GM12865 (cell line): ENCODE data around the gene CREM.
"Not testable (repeated sequence)": the region's sequence is repeated elsewhere in the genome, so short reads cannot be mapped to it uniquely, and the experiment has no call there.

Experiments
- DNase-seq: peaks from one replicate; pipeline ENCODE4 v3.0.0; 2010; ENCODE audit warnings: low read depth
- H3K4me3 ChIP-seq: 2 replicates; pipeline ENCODE4 v1.5.1; 2011; ENCODE audit warnings: mild to moderate bottlenecking, low read depth, low read length, control low read depth
- TF ChIP-seq, protein P1 (sequence below): IDR thresholded peaks from 2 replicates; pipeline ENCODE4 v1.5.1; 2011; ENCODE audit warnings: low read length, control low read depth, low read depth, inconsistent platforms; ENCODE audit not compliant: insufficient read depth; ENCODE audit errors: missing control alignments

The CREM gene

DNA sequence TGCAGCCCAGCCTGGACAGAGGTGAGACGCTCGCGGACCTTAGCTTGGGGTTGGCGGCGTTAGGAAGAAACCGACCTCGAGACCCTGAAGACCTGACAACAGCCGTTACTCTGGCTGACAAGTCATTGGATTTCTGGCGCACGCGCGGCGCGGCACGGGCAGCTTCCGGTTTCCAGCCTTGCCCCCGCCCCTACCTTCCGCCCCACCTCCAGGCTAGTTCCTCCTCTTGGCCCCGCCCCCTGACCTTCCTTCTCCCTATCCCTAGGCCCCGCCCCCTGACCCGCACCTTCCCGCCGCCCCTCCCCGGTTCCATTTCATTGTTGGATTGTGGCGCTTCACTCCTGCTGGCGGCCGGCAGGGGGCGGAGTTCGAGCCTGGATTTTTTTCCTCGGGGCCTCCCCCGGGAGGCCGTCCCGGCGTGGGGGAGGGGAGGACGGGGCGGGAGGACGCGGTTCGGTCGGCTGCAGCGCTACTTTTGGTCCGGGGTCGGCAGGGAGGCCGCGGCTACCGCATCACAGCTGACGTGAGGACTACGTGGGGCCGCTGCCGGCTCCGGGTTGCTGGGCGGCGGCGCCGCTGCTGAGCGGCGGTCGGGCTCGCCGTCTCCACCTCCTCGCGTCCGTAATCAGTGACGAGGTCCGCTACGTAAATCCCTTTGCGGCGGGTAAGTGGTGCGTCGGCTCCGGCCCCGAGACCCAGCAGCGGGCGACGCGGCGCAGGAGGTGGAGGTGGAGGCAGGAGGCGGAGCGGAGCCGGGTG, at the start of gene CREM:
CREM (plus strand) TSS at position 317 of the 759 bp plus-strand sequence. CDS start 10,990 bp downstream, outside the sequence.
- peak; percentile 99 for DNase-seq
- H3K4me3 ChIP-seq = peak within 1 kb of the TSS; percentile 95
- TF ChIP-seq, protein P1, sequence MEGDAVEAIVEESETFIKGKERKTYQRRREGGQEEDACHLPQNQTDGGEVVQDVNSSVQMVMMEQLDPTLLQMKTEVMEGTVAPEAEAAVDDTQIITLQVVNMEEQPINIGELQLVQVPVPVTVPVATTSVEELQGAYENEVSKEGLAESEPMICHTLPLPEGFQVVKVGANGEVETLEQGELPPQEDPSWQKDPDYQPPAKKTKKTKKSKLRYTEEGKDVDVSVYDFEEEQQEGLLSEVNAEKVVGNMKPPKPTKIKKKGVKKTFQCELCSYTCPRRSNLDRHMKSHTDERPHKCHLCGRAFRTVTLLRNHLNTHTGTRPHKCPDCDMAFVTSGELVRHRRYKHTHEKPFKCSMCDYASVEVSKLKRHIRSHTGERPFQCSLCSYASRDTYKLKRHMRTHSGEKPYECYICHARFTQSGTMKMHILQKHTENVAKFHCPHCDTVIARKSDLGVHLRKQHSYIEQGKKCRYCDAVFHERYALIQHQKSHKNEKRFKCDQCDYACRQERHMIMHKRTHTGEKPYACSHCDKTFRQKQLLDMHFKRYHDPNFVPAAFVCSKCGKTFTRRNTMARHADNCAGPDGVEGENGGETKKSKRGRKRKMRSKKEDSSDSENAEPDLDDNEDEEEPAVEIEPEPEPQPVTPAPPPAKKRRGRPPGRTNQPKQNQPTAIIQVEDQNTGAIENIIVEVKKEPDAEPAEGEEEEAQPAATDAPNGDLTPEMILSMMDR = peak; percentile 71

DNA sequence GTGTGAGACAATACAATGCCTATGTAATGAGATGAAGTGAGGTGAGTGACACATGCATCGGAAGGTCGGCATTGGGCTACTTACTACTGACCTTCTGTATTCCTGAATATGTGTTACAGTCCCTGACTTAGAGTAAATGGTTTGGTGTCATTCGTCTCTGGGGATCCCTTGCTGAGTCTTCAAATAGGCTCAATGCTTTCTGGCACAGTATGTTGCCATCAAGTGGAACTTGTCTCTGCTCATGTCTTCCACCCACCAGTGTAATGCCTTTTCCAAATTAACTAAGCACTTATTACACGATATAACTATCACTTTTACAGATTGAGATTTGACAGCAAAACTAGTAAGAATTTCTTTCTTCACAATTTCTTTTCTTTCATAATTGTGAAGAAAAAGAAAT, 47.4 kb upstream of the CREM start:
- TF ChIP-seq, protein P1 = no peak
- no peak for DNase-seq
- no peak overlapping the region for H3K4me3 ChIP-seq

DNA sequence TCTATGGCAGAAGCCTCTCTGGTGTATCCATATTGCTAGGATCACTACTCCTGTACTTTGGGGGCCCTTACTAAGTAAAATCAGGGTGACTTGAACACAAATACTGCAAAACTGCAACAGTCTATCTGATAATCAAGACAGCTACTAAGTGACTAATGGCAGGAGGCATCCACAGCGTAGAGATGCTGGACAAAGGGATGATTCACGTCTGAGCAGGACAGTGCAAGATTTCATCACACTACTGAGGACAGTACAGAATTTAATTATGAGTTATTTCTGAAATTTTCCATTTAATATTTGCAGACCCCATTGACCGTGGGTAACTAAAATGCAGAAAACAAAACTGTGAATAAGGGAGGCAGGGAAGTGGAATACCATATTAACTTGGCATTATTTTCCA, 46.9 kb upstream of the CREM start:
- no peak for DNase-seq
- TF ChIP-seq, protein P1 = no peak

DNA sequence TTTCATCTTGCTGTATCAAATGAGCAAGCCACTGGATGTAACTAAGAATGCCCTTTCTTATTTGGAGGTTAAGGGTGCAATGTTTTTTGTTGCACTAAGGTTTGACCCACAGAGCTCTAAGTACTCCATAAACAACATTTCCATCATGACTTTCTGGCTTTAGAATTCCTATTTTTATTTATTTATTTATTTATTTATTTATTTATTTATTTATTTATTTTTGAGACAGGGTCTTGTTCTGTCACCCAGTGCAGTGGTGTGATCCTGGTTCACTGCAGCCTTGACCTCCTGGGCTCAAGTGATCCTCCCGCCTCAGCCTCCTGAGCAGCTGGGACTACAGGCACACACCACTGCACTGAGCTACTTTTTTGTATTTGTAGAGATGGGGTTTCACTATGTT, 46.4 kb upstream of the CREM start:
- DNase-seq, H3K4me3 ChIP-seq: not testable (repeated sequence)

More for the DNA sequence above, 46.9 kb upstream of the CREM start:
- H3K4me3 ChIP-seq = no peak overlapping the region

DNA sequence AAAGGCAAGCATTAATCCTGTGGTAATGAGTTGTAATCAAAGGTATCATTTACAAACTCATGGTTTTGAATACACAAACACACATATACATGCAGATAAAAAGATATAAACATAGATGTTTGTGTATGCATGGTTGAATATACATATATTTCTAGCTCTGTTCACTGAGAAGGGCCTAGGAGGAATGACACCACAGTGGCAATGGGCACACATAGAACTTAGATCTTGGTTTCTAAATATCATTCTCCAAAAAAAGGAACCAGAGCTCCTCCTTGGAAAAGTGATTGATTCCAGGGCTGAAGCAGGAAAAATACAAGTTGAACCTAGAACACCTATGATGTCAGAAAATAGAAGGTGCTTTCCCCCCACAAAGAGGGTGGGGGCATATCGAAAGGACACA, 43.4 kb upstream of the CREM start:
- H3K4me3 ChIP-seq = no peak overlapping the region
- no peak for DNase-seq
- TF ChIP-seq, protein P1 = no peak

DNA sequence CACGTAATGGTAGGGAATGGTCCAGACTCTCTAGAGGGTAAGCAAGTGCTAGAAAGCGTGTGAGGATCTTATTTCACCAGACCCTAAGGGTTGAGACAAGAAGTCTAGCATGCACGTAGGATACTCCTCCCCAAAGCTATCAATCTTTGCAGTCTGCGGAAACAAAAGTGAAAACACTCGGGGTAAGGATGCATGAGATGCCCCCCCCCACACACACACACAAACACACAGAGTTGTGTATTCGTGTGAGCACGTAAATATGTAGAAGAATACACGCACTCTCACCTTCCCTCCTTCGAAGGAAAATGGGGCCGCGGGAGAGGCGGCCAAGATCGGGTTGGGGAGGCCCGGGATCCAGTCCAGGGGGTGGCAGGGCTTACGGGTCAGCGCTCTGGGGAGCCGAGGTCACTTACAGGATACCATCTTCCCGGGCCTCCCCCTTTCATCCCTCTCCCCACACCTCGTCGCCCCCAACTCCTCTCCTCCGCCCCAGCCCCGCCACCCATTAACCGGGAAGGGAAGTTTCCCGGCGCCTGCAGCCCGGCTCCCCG, 37.0 kb upstream of the CREM start:
- TF ChIP-seq, protein P1 = no peak
- DNase-seq = peak; percentile 58
- H3K4me3 ChIP-seq = peak overlapping the region; percentile 99

DNA sequence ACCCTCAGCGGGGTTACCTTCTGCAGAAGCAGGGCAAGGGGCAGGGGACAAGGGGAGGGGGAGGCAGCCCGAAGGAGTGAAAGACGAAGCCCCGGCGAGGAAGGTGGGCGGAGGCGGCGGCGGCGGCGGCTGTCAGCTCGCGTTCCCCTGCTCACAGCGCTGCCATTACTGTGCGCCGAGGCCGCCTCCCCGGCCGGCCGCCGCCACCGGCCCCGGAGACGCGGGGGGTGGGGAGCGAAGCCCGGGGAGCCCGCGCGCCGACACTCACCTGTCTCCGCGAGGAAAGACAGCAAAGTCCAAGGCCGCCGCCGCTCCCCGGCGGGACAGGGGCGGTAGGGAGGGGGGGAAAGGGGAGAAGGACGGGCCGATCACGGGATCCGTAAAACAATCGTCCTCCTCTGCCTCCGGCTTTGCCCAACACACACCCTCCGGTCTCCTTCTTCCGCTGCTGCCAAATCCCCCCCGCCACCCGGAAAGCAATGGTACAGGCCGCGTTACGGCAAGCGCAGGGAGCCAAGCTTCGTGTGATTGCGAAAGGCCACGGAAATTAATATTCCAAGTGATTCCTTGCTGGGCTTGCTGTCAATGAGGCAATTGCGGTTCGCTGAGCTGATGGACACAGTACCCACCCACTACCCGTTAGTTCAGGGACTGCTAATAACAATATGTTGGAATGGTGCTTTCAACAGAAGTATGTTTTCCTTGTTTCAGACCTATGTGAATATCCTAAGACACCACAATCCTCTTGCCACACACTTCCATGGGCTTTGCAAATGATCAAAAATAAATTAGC, 36.3 kb upstream of the CREM start, which contains the start of gene CUL2:
CUL2 (minus strand) TSS at position 180 of the 793 bp plus-strand sequence. CDS start 19,024 bp downstream, outside the sequence.
- peak within 1 kb of the TSS; percentile 99 for H3K4me3 ChIP-seq
- peak; percentile 97 for DNase-seq
- TF ChIP-seq, protein P1 = no peak
